HG03025 (cell line): ENCODE measurements around the gene KCNK1.

Experiments used
- ATAC-seq: cut with Tn5 transposase; IDR thresholded peaks from one replicate; pipeline ENCODE4 v1.9.1; 2021; ENCODE audit warnings: mild to moderate bottlenecking, moderate library complexity; ENCODE audit not compliant: unreplicated experiment, low FRiP score

KCNK1 gene

DNA sequence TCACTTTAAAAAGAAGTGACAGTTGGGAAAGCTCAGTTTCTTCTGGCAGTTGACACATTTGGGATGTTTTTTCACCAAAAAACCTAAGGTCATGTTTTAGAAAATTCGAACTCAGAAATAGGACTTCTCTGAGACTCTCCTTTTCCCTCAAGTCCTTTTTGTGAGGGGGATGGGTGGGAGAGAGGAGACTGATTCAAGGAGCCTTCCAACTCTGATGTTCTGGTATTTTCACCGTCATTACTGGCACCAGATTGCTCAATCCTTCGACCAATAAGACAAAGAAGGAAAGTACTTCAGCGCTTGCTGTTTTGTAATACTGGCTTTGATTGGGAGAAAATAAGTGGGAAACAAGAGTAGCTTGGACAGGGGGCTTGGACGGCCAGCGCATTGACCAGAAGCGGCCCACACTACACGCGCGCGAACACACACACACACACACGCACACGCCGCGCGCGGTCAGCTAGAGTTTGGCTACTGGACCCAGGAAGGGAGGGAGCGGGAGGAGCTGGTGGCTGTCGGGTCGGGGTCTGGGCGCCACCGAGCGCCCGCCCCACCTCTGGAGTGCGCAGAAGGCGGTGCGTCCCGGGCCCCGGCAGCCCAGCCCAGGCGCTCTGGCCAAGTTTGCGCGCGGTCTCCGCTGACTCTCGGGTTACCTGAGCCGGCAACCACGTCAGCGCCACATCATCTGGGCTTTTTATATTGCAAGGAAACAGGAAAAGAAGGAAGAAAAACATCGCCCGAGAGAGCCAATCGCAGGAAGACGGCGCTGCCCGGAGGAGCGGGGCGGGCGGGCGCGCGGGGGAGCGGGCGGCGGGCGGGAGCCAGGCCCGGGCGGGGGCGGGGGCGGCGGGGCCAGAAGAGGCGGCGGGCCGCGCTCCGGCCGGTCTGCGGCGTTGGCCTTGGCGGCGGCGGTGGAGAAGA lies at the start of gene KCNK1:
Gene KCNK1 (plus strand): TSS at position 855 of the 921 bp plus-strand sequence. CDS start 66 bp downstream, at position 921.
- peak; percentile 4 for ATAC-seq

DNA sequence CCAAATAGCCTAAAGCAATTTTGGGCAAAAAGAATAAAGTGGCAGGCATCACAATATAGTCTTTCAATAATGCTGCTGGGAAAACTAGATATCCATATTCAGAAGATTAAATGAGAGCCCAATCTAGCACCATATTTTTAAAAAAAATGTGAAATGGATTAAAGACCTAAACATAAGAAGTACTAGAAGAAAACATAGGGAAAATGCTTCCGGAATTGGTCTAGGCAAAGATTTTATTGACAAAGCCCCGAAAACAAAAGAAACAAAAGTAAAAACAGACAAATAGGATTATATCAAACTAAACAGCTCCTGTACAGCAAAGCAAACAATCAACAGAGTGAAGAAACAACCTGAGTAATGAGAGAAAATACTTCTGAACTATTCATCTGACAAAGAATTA lies 48.6 kb upstream of the KCNK1 start:
- ATAC-seq: no peak

DNA sequence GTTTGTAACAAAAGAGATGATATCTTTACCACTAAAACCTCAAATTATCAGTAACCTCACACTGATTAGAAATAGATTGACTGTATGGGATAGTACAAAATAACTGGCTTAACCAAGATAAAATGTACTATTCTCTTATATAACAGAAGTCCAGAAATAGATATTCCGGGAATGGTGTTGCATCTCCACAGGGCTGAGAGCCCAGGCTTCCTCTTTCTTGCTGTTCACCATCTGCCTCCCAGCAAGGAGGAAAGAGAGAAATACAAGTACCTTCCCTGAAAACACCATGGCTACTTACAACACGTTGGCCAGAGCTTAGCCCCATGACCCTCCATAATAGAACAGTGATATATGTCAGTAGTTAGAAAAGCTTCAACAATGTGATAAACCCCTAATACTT lies 47.0 kb upstream of the KCNK1 start:
- ATAC-seq: no peak

DNA sequence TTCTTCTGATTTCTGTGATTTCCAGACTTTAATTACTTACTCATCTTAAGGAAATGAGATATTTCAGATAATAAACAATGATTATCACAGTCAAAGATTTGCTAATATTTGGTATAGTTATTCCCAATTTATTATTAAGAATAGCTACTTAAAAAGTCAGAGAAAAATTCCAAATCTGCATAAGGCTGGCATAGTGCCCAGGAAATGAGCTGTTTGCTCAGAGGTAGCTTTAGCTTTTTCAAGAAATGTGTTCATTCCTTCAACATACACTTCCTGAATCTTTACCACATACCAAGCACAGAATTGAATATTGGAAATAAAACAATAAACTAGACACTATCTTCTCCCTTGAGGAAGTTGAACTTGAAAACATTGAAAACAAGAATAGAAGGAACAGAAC lies 44.3 kb upstream of the KCNK1 start:
- no peak for ATAC-seq

DNA sequence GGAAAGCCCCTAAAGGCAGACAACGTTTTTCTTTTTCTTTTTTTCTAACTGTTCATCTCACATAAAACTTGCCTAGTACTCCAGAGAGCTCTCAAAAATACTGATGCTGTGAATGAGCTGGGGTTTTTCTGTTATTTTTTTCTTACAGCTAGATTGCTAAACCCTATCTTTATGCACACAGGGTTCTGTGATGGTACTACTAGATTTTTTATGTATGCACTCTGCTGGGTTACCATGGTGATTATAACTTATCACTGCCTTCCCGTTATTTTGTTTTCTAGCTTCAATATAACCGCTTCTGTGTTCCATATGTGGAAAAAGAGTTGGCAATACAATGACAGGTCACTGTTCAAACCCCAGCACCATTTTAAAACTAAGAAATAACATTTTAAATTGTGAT lies 43.7 kb upstream of the KCNK1 start:
- ATAC-seq: no peak

DNA sequence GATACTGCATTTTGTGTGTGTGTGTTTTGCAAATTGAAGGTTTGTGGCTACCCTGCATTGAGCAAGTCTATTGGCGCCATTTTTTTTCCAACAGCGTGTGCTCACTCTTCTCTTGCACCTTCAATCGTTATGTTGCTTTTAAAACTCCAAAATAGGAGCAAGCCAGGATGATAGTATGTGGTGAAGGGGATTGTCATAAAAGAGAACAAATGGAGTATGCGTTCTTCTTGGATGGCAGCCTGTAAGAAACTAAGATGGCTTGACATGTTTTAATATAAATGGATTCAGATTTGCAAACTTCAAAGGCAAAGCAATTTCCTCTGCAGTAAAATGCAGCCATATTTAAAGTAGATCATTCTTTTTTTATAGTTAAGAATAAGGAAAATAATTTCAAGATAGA lies 43.2 kb upstream of the KCNK1 start:
- no peak for ATAC-seq

DNA sequence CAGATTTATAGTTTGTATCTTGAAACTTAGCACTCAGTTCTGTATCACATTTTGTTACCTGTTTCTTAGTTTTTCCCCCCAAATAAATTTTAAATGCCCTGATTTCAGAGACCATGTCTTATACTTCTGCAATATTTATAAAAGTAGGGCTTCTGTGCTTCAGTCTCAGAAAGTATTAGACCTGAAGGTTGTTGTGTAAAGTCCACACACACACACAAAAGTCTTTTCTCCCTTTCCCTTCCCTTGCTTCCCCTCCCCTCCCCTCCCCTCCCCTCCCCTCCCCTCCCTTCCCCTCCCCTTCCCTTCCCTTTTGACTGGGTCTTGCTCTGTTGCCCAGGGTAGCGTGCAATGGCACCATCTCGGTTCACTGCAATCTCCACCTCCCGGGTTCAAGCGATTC lies 41.0 kb upstream of the KCNK1 start:
- ATAC-seq: no peak

DNA sequence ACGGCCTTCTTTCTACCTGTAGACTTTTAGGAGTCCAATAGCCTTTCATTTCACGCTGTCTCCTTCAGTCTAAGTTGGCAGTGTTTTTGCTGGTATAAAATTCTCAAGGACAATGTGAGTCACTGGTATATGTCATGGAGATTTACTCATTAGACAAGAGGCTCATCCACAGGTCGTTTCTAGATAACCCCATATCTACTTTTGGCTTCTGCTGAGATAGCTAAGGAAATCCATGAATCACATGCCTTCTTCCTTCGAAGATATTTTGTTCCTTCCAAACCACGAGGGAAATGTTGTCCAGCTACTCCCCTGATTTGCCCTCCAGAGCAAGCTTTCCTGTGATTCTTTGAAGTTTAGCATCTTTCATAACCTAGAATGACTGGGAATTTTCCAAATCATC lies 38.5 kb upstream of the KCNK1 start:
- no peak for ATAC-seq

DNA sequence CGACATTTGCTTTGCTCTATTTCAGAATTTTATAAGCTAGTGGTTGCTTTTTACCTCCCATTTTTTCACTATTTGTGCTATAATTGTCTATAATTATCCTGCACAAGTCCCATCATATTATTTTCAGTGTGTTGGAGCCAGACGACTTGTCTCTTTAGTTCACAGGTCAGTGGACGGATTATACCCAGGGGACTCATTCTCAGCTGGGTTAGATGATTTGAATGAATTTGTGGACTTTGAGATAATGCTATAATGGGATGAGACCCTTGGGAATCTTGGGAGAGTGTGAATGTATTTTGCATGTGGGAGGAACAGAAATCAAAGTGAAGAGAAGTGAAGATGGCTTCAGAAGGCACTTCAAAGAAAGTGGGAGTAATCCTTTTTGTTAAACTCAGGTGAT lies 31.5 kb upstream of the KCNK1 start:
- no peak for ATAC-seq

DNA sequence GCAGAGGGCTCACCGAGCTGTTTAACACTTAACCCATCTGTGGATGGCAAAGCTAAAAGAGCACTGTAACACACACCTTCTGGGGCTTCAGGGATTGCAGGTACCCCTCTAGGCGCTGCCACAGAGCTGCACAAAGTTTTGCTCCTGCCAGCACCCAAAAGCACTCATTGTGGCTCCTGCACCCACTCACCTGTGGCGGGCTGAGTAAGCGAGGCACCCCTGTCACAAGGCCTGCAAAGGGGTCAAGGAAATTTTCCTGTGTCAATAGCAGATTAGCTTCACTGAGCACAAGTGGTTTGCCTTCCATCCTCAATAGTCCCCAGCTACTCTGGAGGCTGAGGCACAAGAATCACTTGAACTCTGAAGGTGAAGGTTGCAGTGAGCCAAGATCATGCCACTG lies 29.5 kb upstream of the KCNK1 start:
- ATAC-seq: no peak

DNA sequence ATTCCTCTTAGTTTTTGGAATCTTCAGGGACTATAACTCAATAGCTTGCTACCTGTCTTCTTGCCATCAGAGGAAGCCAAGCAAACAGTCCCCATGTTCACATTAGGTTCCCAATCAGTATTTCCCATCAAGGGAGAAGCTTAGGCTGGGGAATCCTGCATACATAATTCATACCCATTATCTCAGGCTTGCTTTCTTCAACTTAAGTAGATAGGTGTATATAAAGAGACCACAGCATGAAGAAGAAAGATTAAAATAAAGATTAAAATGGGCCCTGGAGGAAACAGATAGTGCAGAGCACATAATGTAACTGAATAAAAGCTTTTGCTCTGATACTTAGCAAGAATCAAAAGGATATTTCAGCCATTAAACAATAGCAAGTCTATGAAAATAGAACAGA lies 29.0 kb upstream of the KCNK1 start:
- ATAC-seq: no peak

DNA sequence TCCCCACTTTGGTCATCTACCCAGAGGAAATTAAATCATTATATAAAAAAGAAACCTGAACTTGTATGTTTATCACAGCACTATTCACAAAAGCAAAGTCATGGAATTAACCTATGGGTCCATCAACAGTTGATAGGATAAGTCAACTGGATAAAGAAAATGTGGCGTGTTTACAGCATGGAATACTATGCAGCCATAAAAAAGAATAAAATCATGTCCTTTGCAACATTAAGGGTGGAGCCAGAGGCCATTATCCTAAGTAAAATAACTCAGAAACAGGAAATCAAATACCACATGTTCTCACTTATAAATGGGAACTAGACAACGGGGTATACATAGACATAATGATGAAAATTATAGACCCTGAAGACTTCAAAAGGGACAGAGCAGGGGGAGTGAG lies 27.6 kb upstream of the KCNK1 start:
- ATAC-seq: no peak

DNA sequence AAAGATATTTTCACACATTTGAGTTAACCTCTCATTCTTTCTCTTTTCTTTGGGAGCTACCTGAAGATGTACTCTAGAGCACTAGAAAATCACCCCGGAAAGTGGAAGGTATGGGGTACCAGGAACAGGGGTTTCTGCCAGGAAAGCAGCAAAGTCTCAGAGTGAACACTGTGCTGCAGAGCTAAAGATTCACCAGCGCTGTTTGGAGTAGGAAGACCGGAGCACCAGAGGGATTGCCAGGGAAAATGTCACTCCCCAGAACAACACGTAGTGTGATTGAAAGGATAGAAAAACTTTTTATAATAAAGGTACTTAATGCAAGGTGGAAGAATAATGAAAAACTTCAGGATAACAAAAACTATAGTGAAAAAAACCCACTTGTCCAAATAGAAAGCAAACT lies 26.7 kb upstream of the KCNK1 start:
- ATAC-seq: no peak

DNA sequence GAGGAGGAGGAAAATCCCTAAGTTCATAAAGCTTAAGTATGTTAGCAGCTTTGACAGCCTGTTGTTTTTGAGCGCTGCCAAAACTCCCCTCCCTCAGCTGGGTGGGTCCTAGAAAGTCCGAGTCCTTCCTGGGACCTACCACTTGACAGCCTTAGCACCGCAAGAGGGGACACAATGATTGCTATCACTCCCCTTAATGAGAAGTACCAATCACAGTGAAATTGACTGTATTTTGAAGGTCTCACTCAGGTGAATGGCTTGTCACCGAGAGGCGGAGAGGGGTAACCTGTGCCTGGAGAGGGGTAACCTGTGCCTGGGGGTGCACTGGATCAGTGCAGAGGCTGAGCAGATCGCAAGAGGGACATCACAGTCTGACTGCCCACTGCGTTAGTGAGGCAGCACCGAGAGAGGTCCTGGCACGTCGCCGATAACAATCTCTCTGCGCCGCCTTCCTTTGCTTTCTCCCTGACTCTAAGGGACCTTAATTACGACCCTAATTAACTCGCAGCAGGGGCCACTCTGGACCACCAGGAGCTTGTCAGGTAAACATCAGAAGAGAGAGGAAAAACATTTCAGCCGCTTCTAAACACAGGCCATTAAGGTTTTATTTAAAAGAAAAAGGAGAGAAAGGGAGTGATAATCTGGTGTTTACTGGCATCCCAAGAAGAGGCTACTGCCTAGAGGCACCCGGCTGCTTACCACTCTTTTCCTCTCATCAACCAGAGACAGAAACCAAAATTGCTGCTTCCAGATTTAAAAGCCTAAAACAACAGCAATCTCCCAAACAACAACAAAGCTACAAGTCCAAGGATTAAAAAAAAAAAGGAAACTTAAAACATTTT lies 25.7 kb upstream of the KCNK1 start:
- ATAC-seq: no peak

DNA sequence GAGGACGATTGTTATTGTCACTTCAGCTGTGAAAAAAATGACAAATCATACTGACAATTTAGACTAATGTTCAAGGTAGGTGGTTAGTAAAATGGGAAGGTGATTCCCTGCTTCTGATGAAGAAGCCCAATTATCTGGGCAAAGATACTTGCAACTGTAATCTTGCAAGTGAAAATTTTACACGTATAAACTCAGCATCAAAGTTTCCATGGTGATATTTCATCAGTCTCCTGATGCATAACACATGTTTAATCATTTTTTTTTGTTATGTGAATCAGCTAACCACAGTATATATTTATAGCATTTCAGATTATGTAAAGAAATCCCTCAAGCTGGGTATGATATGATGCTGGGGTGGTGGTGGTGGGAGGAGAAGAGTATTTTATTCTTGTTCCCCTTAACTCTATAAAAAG lies 16.4 kb upstream of the KCNK1 start:
- ATAC-seq: no peak

DNA sequence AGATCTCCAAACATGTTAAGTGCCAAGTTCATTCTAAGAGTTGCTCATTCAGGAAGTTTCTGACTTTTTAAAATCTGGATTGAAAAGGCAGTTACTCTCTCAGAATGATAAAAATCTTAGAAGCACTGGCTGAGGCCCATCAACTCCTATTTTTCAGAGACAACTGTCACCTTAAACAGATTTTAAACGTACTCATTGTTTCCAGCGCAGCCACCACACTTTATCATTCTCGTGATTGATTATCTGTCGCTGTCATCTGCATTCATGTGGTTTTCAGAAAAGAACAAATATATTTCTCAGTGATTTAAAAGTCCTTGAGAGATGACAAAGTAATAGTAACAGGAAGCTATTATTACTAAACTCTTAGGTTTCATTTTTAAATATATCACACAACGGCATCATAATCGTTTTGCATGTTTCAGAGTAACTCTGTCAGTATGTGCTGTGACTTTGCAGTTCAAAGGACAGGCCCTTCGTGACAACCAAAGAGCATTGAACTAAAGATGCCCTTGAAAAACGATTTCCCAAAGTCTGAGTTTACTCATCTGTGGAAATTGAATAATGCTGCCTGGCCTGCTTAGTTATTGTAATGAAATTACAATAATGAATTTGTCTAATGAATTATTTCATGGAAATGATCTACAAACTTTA lies 14.9 kb upstream of the KCNK1 start:
- peak; percentile 90 for ATAC-seq

DNA sequence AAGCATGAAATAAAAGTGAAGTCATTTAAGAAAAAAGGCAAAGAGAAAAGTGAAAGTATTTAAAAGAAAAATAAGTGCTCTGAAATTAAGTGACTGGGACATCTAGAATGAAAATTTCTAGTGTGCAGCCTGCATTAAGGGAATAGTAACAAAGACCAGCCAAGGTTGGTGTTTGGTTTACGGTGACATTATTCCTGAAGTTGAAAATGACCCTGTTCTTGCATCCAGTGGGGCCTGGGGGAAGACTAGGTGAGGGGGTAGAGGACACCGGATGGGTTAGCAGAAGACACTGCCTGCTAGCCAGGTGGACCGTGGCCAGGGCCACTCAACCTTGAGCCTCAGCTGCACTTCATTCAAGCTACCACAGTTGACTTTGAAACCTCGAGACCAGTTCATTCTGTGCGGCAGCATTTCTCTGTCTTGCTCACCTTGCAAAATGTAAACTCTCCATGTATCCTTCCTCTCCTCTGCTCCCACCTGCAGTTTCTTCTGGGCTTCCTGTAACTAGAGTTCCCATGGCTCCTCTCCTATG lies 14.3 kb upstream of the KCNK1 start:
- ATAC-seq: peak; percentile 44

DNA sequence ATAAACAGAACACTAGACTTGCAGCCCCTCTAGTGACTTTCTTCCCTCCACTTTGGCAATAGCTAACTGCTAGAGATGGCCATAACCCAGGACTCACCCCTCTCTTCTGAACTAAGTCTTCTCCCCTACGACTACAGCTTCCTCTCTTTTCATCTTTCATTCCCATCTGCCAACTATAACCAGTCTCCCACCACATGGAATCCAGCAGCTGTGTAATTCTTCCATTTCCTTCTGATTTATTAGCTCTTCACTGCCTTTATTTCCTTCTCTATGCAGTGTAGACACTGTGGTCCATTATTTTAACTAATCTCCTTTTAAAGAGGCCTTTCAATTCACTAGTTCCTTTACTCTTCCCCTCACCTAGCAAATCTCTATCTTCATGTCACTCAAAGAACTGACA lies 13.4 kb upstream of the KCNK1 start:
- no peak for ATAC-seq

DNA sequence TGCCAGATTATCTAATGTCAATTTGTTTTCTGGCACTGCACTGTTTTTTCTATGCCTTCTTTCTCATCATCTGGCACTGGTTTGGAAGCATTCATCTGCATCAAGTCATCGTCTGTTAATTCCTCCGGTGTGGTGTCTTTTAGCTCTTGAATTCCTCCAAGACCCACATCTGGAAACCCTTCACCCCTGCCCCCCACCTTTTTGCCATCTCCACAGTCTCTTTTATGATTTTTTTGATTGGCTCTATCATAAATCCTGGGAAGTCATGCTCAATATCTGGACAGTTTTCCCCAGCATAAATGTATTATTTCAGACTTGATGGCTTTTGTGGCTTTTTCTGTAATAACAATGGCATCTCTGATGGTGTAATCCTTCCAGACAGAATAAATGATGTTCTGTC lies 10.4 kb upstream of the KCNK1 start:
- no peak for ATAC-seq

DNA sequence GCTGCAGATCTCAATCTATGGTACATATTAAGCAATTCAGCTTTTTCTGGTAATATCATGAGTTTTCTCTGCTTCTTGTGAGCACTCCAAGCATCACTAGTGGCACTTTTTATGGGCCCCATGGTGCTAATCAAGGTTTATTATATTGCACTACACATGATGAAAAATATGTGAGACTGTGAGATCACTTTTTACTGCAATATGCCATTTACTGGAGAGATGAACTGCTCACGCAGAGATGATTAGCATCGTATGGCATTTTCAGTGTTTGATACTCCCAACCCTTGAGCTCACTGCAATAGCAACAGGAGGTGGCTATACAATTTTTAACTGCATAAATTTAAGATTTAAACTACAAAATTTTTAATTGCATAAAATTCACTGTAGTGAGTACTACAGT lies 8.7 kb upstream of the KCNK1 start:
- ATAC-seq: no peak

DNA sequence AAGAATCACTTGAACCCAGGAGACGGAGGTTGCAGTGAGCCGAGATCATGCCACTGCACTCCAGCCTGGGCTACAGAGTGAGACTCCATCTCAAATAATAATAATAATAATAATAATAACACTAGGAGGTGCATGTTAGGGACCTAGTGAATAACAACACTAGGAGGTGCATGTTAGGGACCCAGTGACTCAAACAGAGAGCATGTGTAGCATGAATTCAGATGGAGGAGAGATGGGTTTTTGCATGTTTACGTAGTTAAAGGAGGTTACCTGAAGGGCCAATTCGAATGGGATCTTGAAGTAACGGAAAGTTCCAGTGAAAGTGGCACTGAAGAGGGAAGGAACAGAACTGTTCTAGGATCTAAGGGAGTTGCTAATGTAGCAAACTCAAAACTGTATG lies 7.1 kb upstream of the KCNK1 start:
- no peak for ATAC-seq
